SK-N-SH (cell line): ENCODE data around the gene FAM221B.

Experiments used
- TAF1 ChIP-seq: IDR thresholded peaks from 2 replicates; pipeline ENCODE4 v1.6.1; 2012; ENCODE audit warnings: low read depth, mild to moderate bottlenecking, low read length, moderate library complexity, borderline replicate concordance
- TF ChIP-seq, protein P1 (sequence below): fragments of 200-600 bp; sonication (generic); IDR thresholded peaks from 2 replicates; pipeline ENCODE4 v1.6.1; 2017; ENCODE audit warnings: antibody characterized with exemption, mild to moderate bottlenecking, moderate library complexity

- TF ChIP-seq, protein P1, sequence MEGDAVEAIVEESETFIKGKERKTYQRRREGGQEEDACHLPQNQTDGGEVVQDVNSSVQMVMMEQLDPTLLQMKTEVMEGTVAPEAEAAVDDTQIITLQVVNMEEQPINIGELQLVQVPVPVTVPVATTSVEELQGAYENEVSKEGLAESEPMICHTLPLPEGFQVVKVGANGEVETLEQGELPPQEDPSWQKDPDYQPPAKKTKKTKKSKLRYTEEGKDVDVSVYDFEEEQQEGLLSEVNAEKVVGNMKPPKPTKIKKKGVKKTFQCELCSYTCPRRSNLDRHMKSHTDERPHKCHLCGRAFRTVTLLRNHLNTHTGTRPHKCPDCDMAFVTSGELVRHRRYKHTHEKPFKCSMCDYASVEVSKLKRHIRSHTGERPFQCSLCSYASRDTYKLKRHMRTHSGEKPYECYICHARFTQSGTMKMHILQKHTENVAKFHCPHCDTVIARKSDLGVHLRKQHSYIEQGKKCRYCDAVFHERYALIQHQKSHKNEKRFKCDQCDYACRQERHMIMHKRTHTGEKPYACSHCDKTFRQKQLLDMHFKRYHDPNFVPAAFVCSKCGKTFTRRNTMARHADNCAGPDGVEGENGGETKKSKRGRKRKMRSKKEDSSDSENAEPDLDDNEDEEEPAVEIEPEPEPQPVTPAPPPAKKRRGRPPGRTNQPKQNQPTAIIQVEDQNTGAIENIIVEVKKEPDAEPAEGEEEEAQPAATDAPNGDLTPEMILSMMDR: no peak
- no peak for TF ChIP-seq TAF1
These were observed 58.8 kb downstream of the FAM221B start for GRCh38 chr9:35769763-35770162.
